ENCODE measurements around the gene TBC1D4.

TBC1D4 gene

GRCh38 chr13:75384879-75385707 is 96.9 kb downstream of the TBC1D4 start:
- TF ChIP-seq ZNF274 (IDR thresholded peaks at IDR 0.05; ENCODE audit: low read depth, low read length): no peak
- H3K4me3 ChIP-seq (ENCODE audit: low read length): no peak overlapping the region

GRCh38 chr13:75383064-75383715 is 98.8 kb downstream of the TBC1D4 start:
- H3K4me3 ChIP-seq (ENCODE audit: low read length): no peak overlapping the region
- TF ChIP-seq ZNF274 (IDR thresholded peaks at IDR 0.05; ENCODE audit: low read depth, low read length): no peak

GRCh38 chr13:75378301-75378700 is 103.7 kb downstream of the TBC1D4 start:
- H3K4me3 ChIP-seq (ENCODE audit: low read length): no peak overlapping the region
- TF ChIP-seq ZNF274 (IDR thresholded peaks at IDR 0.05; ENCODE audit: low read depth, low read length): no peak

- no peak for TF ChIP-seq ZNF274 (IDR thresholded peaks at IDR 0.05; ENCODE audit: low read depth, low read length)
- H3K4me3 ChIP-seq (ENCODE audit: low read length): no peak overlapping the region
These were observed 105.1 kb downstream of the TBC1D4 start for GRCh38 chr13:75376792-75377402.

- TF ChIP-seq ZNF274 (IDR thresholded peaks at IDR 0.05; ENCODE audit: low read depth, low read length): no peak
- H3K4me3 ChIP-seq (ENCODE audit: low read length): no peak overlapping the region
These were observed 106.6 kb downstream of the TBC1D4 start for GRCh38 chr13:75375329-75375728.

- no peak overlapping the region for H3K4me3 ChIP-seq (ENCODE audit: low read length)
- no peak for TF ChIP-seq ZNF274 (IDR thresholded peaks at IDR 0.05; ENCODE audit: low read depth, low read length)
These were observed 108.0 kb downstream of the TBC1D4 start for GRCh38 chr13:75373988-75374387.

- no peak overlapping the region for H3K4me3 ChIP-seq (ENCODE audit: low read length)
These were observed 108.8 kb downstream of the TBC1D4 start for GRCh38 chr13:75372923-75373841.

GRCh38 chr13:75372517-75372916 is 109.5 kb downstream of the TBC1D4 start:
- no peak for TF ChIP-seq ZNF274 (IDR thresholded peaks at IDR 0.05; ENCODE audit: low read depth, low read length)
- H3K4me3 ChIP-seq (ENCODE audit: low read length): no peak overlapping the region

More at GRCh38 chr13:75372923-75373841, 108.8 kb downstream of the TBC1D4 start:
- TF ChIP-seq ZNF274 (IDR thresholded peaks at IDR 0.05; ENCODE audit: low read depth, low read length): no peak

- no peak for TF ChIP-seq ZNF274 (IDR thresholded peaks at IDR 0.05; ENCODE audit: low read depth, low read length)
These were observed 110.8 kb downstream of the TBC1D4 start for GRCh38 chr13:75371203-75371602.

GRCh38 chr13:75370774-75371173 is 111.2 kb downstream of the TBC1D4 start:
- no peak overlapping the region for H3K4me3 ChIP-seq (ENCODE audit: low read length)
- no peak for TF ChIP-seq ZNF274 (IDR thresholded peaks at IDR 0.05; ENCODE audit: low read depth, low read length)

More at GRCh38 chr13:75371203-75371602, 110.8 kb downstream of the TBC1D4 start:
- H3K4me3 ChIP-seq (ENCODE audit: low read length): no peak overlapping the region

GRCh38 chr13:75369981-75370380 is 112.0 kb downstream of the TBC1D4 start:
- TF ChIP-seq ZNF274 (IDR thresholded peaks at IDR 0.05; ENCODE audit: low read depth, low read length): no peak
- no peak overlapping the region for H3K4me3 ChIP-seq (ENCODE audit: low read length)

GRCh38 chr13:75368167-75368566 is 113.8 kb downstream of the TBC1D4 start:
- TF ChIP-seq ZNF274 (IDR thresholded peaks at IDR 0.05; ENCODE audit: low read depth, low read length): no peak
- no peak overlapping the region for H3K4me3 ChIP-seq (ENCODE audit: low read length)

- no peak overlapping the region for H3K4me3 ChIP-seq (ENCODE audit: low read length)
- TF ChIP-seq ZNF274 (IDR thresholded peaks at IDR 0.05; ENCODE audit: low read depth, low read length): no peak
These were observed 115.3 kb downstream of the TBC1D4 start for GRCh38 chr13:75366380-75367280.
